NCI-H82 (cell line): Measurements from ENCODE around the gene TPPP2.

Source experiments
- DNase-seq: peaks from one replicate; lab custom pipeline; 2025; lab: John Stamatoyannopoulos, UW

TPPP2 gene

DNA sequence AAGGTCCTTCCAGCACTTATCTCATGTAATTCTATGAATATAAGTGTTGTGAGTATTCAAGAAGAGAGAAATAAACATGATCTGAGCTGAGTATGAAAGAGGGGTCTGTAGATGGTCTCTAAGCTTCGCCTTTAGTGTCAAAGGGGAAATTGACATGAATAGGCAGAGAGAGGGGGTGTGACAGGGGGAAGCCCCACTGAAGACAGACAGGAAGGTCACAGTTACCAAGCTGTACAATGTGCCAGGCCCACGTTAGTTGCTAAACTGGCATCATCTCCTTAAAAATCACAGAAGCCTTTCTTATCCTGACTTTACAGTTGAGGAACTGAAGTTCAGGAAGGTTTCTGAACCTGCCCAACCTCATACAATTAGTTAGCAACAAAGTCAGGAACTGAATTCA, 47.7 kb downstream of the TPPP2 start:
- DNase-seq: no peak

GRCh38 chr14:21078287-21078686, 48.3 kb downstream of the TPPP2 start:
- DNase-seq: no peak

- no peak for DNase-seq
These were observed 48.7 kb downstream of the TPPP2 start for GRCh38 chr14:21078726-21079125.

- DNase-seq: no peak
These were observed 51.6 kb downstream of the TPPP2 start for GRCh38 chr14:21081521-21082142.
